Gastroesophageal sphincter (tissue), 4 donors: ENCODE results near the gene TAX1BP1. TPM values are rescaled to one million over a fixed set of nuclear protein-coding genes. Genes with fewer than 3 reads are reported as not detected.

Experiments used
- ATAC-seq: fragments of 150-250 bp; one replicate; pipeline ENCODE4 v1.9.1; 2016; ENCODE audit warnings: mild to moderate bottlenecking, moderate library complexity
- H3K27ac ChIP-seq, 4 donors: fragments of 200-600 bp; sonication (generic) in 3 of 4; 1 replicate in 3 of 4; 2 replicates in 1 of 4; pipeline ENCODE4 v1.5.1; 2016 to 2019
- H3K27me3 ChIP-seq: fragments of 200-600 bp; sonication (generic); one replicate; pipeline ENCODE4 v1.5.1; 2019
- H3K36me3 ChIP-seq, 2 donors: fragments of 200-600 bp; sonication (generic); one replicate each; pipeline ENCODE4 v1.5.1; 2019; ENCODE audit warnings: control low read depth in 1 of 2
- H3K4me1 ChIP-seq, 3 donors: fragments of 200-600 bp; sonication (generic); 1 replicate in 2 of 3; 2 replicates in 1 of 3; pipeline ENCODE4 v1.5.1; 2016 to 2019; ENCODE audit warnings: control low read depth in 2 of 3
- H3K4me3 ChIP-seq, 2 donors: fragments of 200-600 bp; sonication (generic); one replicate each; pipeline ENCODE4 v1.5.1; 2019; ENCODE audit warnings: mild to moderate bottlenecking in 1 of 2, moderate library complexity in 1 of 2
- H3K9me3 ChIP-seq, 3 donors: fragments of 200-600 bp; sonication (generic); one replicate each; pipeline ENCODE4 v1.5.1; 2017 to 2019; ENCODE audit warnings: control low read depth in 2 of 3
- CTCF ChIP-seq, 4 experiments: fragments of 200-600 bp in 2 of 4; fragments of 450-650 bp in 2 of 4; sonication (generic) in 1 of 4; IDR thresholded peaks; one replicate each; pipeline ENCODE4 v1.5.1; 2017 to 2019; ENCODE audit warnings: antibody characterized with exemption in 4 of 4, mild to moderate bottlenecking in 2 of 4, moderate library complexity in 2 of 4
- EP300 ChIP-seq: sonication (generic); formaldehyde crosslinking; IDR thresholded peaks from one replicate; pipeline ENCODE4 v1.6.1; 2017; ENCODE audit warnings: antibody characterized with exemption, mild to moderate bottlenecking
- POLR2A ChIP-seq, 2 donors: fragments of 450-650 bp; IDR thresholded peaks; one replicate each; pipeline ENCODE4 v1.6.1; 2017; ENCODE audit warnings: antibody characterized with exemption in 2 of 2, mild to moderate bottlenecking in 2 of 2, moderate library complexity in 1 of 2
- POLR2AphosphoS5 ChIP-seq: sonication (generic); formaldehyde crosslinking; IDR thresholded peaks from one replicate; pipeline ENCODE4 v1.6.1; 2017; ENCODE audit warnings: antibody characterized with exemption
- WGBS, 2 donors: methylation state at CpG; one replicate each; pipeline ENCODE4 v1.1.5; 2018; ENCODE audit warnings: low coverage in 1 of 2; 5-methylcytosine and 5-hydroxymethylcytosine counted together
- total RNA-seq, 4 donors: library from RNA; depleted of rRNA; stranded (reverse); fragments of >200 nt; gene quantifications; one replicate each; pipeline ENCODE4 v1.1.0, GENCODE V29; 2016

TAX1BP1 gene
- total RNA-seq, 4 donors from 2014 or later, result 118 to 151 (median 144) TPM

GRCh38 chr7:27863880-27864279, 123.9 kb downstream of the TAX1BP1 start:
- Histone ChIP-seq H3K9me3 (no peaks in the 10 kb centered on the region), H3K4me1 (no peaks in the 10 kb centered on the region), H3K27ac (no peak overlapping the region), H3K36me3 (peaks cover 0 to 8% of the 10 kb centered on the region in 2 donors), H3K4me3 (no peak overlapping the region), H3K27me3 (no peaks in the 10 kb centered on the region)
- no peak for ATAC-seq
- 93 to 95% methylated on average over 2 to 5 of the region's 11 CpGs for WGBS, 2 donors
- no peak for TF ChIP-seq EP300
- no peak for TF ChIP-seq POLR2A (IDR thresholded peaks at IDR 0.05)
- no peak for TF ChIP-seq POLR2AphosphoS5
- TF ChIP-seq CTCF (IDR thresholded peaks at IDR 0.05), result no peak

GRCh38 chr7:27866256-27866655, 126.3 kb downstream of the TAX1BP1 start:
- Histone ChIP-seq H3K4me3 (no peak overlapping the region), H3K27ac (no peak overlapping the region), H3K9me3 (no peaks in the 10 kb centered on the region), H3K36me3 (peaks cover 0 to 4% of the 10 kb centered on the region in 2 donors), H3K4me1 (no peaks in the 10 kb centered on the region), H3K27me3 (no peaks in the 10 kb centered on the region)
- 46 to 68% methylated on average over 2 of the region's 2 CpGs for WGBS, 2 donors
- no peak for ATAC-seq
- TF ChIP-seq POLR2AphosphoS5, result no peak
- TF ChIP-seq CTCF (IDR thresholded peaks at IDR 0.05), result no peak
- no peak for TF ChIP-seq EP300
- TF ChIP-seq POLR2A (IDR thresholded peaks at IDR 0.05), result no peak

GRCh38 chr7:27866828-27867672, 127.1 kb downstream of the TAX1BP1 start:
- H3K9me3 ChIP-seq, result no peaks in the 10 kb centered on the region
- no peak overlapping the region for H3K4me3 ChIP-seq
- H3K27me3 ChIP-seq, result no peaks in the 10 kb centered on the region
- ATAC-seq, result no peak
- TF ChIP-seq CTCF (IDR thresholded peaks at IDR 0.05) (no peak), POLR2AphosphoS5 (no peak), EP300 (no peak), POLR2A (IDR thresholded peaks at IDR 0.05) (no peak)
- H3K4me1 ChIP-seq, result peaks cover 0 to 1% (median 0%) of the 10 kb centered on the region in 3 donors
- WGBS, 2 donors, result 80 to 83% methylated on average over 15 to 16 of the region's 17 CpGs
- peaks cover 0 to 4% of the 10 kb centered on the region in 2 donors for H3K36me3 ChIP-seq
- no peak overlapping the region for H3K27ac ChIP-seq

- Histone ChIP-seq H3K9me3 (no peaks in the 10 kb centered on the region), H3K36me3 (peaks cover 0 to 4% of the 10 kb centered on the region in 2 donors), H3K4me3 (no peak overlapping the region), H3K27ac (no peak overlapping the region), H3K4me1 (peaks cover 0 to 10% (median 4%) of the 10 kb centered on the region in 3 donors), H3K27me3 (no peaks in the 10 kb centered on the region)
- ATAC-seq, result no peak
- TF ChIP-seq EP300, result no peak
- WGBS, 2 donors, result 90 to 98% methylated on average over 7 to 9 of the region's 15 CpGs
Observed at GRCh38 chr7:27868131-27868550, 128.2 kb downstream of the TAX1BP1 start.

GRCh38 chr7:27869056-27869455, 129.1 kb downstream of the TAX1BP1 start:
- Histone ChIP-seq H3K9me3 (no peaks in the 10 kb centered on the region), H3K36me3 (peaks cover 0 to 4% of the 10 kb centered on the region in 2 donors), H3K4me1 (peaks cover 0 to 20% (median 10%) of the 10 kb centered on the region in 3 donors), H3K27ac (no peak overlapping the region), H3K4me3 (no peak overlapping the region), H3K27me3 (no peaks in the 10 kb centered on the region)
- TF ChIP-seq POLR2AphosphoS5 (no peak), POLR2A (IDR thresholded peaks at IDR 0.05) (no peak), CTCF (IDR thresholded peaks at IDR 0.05) (no peak), EP300 (no peak)
- 91% methylated on average over 7 of the region's 7 CpGs; no CpG with 5 or more reads in 1 of the 2 donors for WGBS, 2 donors
- no peak for ATAC-seq
